Limb (tissue), 2 donors: ENCODE results near the gene AK2.
"Not testable (repeated sequence)": the region's sequence is repeated elsewhere in the genome, so short reads cannot be mapped to it uniquely, and the experiment has no call there.

Experiments
- DNase-seq, 2 donors: peaks; one replicate each; pipeline ENCODE4 v3.0.0-alpha.2; 2016; ENCODE audit errors: extremely low spot score in 2 of 2

Gene AK2

GRCh38 chr1:32975055-32975454, 61.6 kb downstream of the AK2 start:
- DNase-seq, result not testable (repeated sequence)

GRCh38 chr1:32973458-32973857, 63.2 kb downstream of the AK2 start:
- not testable (repeated sequence) for DNase-seq

GRCh38 chr1:32972814-32973428, 63.8 kb downstream of the AK2 start:
- DNase-seq, result peak in 1 of 2 donors; percentile 84

GRCh38 chr1:32971576-32971975, 65.1 kb downstream of the AK2 start:
- DNase-seq, result no peak

GRCh38 chr1:32971156-32971555, 65.5 kb downstream of the AK2 start:
- DNase-seq, result no peak

GRCh38 chr1:32969566-32969965, 67.1 kb downstream of the AK2 start:
- DNase-seq, result no peak

- no peak for DNase-seq
Measured at GRCh38 chr1:32967888-32968568, 68.7 kb downstream of the AK2 start.

GRCh38 chr1:32966900-32967299, 69.8 kb downstream of the AK2 start:
- no peak for DNase-seq

GRCh38 chr1:32965251-32965747, 71.4 kb downstream of the AK2 start:
- DNase-seq, result no peak

GRCh38 chr1:32964461-32965250, 72.0 kb downstream of the AK2 start, which contains the start of gene RNF19B:
Gene RNF19B (minus strand): TSS chr1:32964809. CDS start chr1:32964685, 124 bp downstream.
- peak; percentile 93 to 96 for DNase-seq

- DNase-seq, result peak in 1 of 2 donors; percentile 81
Measured at GRCh38 chr1:32963746-32964460, 72.8 kb downstream of the AK2 start.

- DNase-seq, result no peak
Measured at GRCh38 chr1:32962248-32962896, 74.3 kb downstream of the AK2 start.

- no peak for DNase-seq
Measured at GRCh38 chr1:32960819-32961355, 75.8 kb downstream of the AK2 start.

- no peak for DNase-seq
Measured at GRCh38 chr1:32960342-32960741, 76.3 kb downstream of the AK2 start.

GRCh38 chr1:32958827-32959226, 77.9 kb downstream of the AK2 start:
- DNase-seq, result no peak
